WTC11 (cell line): ENCODE results near the gene KIF17. TPM values are rescaled to one million over a fixed set of nuclear protein-coding genes. Genes with fewer than 3 reads are reported as not detected.

Experiments used
- ATAC-seq: fragments of 200-7000 bp; cut with Tn5 transposase; 2 replicates; pipeline ENCODE4 v1.10.0; 2021; ENCODE audit warnings: mild to moderate bottlenecking, moderate library complexity
- CTCF ChIA-PET: fragments of 300-600 bp; sonication (Branson Sonifier 250); formaldehyde crosslinking; loops from one replicate; lab custom pipeline; 2021; ENCODE audit warnings: antibody characterized with exemption; lab: Charles Lee
- POLR2A ChIA-PET: fragments of 350-600 bp; sonication (Branson Sonifier 250); formaldehyde crosslinking; loops from one replicate; lab custom pipeline; 2021; ENCODE audit warnings: antibody characterized with exemption; lab: Charles Lee
- DNase-seq: peaks from one replicate; pipeline ENCODE4 v3.0.0; 2021; ENCODE audit warnings: low spot score
- H3K27ac Mint-ChIP-seq: 2 replicates; pipeline ENCODE4 v1.8.0; 2021; ENCODE audit warnings: mixed read lengths
- H3K27me3 Mint-ChIP-seq: 2 replicates; pipeline ENCODE4 v1.8.0; 2021; ENCODE audit warnings: low read depth, mild to moderate bottlenecking, moderate library complexity, mixed read lengths
- H3K36me3 Mint-ChIP-seq: 2 replicates; pipeline ENCODE4 v1.8.0; 2021; ENCODE audit warnings: mixed read lengths
- H3K4me1 Mint-ChIP-seq: 2 replicates; pipeline ENCODE4 v1.8.0; 2022; ENCODE audit warnings: mixed read lengths
- H3K4me3 Mint-ChIP-seq: 2 replicates; pipeline ENCODE4 v1.8.0; 2021; ENCODE audit warnings: mild to moderate bottlenecking, moderate library complexity, mixed read lengths
- H3K9me3 Mint-ChIP-seq: 2 replicates; pipeline ENCODE4 v1.8.0; 2021; ENCODE audit warnings: mixed read lengths
- E2F4 ChIP-seq: sonication (generic); formaldehyde crosslinking; IDR thresholded peaks from 2 replicates; pipeline ENCODE4 v1.8.1; 2022; ENCODE audit warnings: low read depth, mild to moderate bottlenecking, moderate library complexity, missing genetic modification reagents, borderline replicate concordance
- ELF4 ChIP-seq: sonication (generic); formaldehyde crosslinking; IDR thresholded peaks from 2 replicates; pipeline ENCODE4 v1.8.1; 2022; ENCODE audit warnings: low read depth, mild to moderate bottlenecking, moderate library complexity, missing genetic modification reagents
- EMX1 ChIP-seq: fragments of 250-450 bp; sonication (Bioruptor Pico); IDR thresholded peaks from 2 replicates; pipeline ENCODE4 v1.8.0; 2021; ENCODE audit warnings: mild to moderate bottlenecking
- IRF1 ChIP-seq: sonication (generic); formaldehyde crosslinking; IDR thresholded peaks from 2 replicates; pipeline ENCODE4 v1.8.0; 2023; ENCODE audit warnings: missing genetic modification reagents
- IRF2 ChIP-seq: sonication (generic); formaldehyde crosslinking; IDR thresholded peaks from 2 replicates; pipeline ENCODE4 v1.8.0; 2022; ENCODE audit warnings: low read depth, missing genetic modification reagents, borderline replicate concordance
- KAT7 ChIP-seq: sonication (generic); formaldehyde crosslinking; IDR thresholded peaks from 2 replicates; pipeline ENCODE4 v1.8.1; 2023; ENCODE audit warnings: missing genetic modification reagents, mild to moderate bottlenecking, borderline replicate concordance
- NFYB ChIP-seq: sonication (generic); formaldehyde crosslinking; conservative IDR thresholded peaks from 2 replicates; pipeline ENCODE4 v1.8.0; 2022; ENCODE audit warnings: low read depth, missing genetic modification reagents
- NR1H2 ChIP-seq: sonication (generic); formaldehyde crosslinking; IDR thresholded peaks from 2 replicates; pipeline ENCODE4 v1.9.0; 2021; ENCODE audit warnings: mild to moderate bottlenecking, moderate library complexity, missing genetic modification reagents
- PRRX2 ChIP-seq: fragments of 250-450 bp; sonication (Bioruptor Pico); IDR thresholded peaks from 2 replicates; pipeline ENCODE4 v1.8.0; 2021; ENCODE audit warnings: mild to moderate bottlenecking
- SP1 ChIP-seq: sonication (generic); formaldehyde crosslinking; conservative IDR thresholded peaks from 2 replicates; pipeline ENCODE4 v1.8.1; 2022; ENCODE audit warnings: missing genetic modification reagents
- ZNF232 ChIP-seq: sonication (generic); formaldehyde crosslinking; IDR thresholded peaks from 2 replicates; pipeline ENCODE4 v1.8.0; 2022; ENCODE audit warnings: mild to moderate bottlenecking, missing genetic modification reagents
- ZNF396 ChIP-seq: fragments of 250-450 bp; sonication (Bioruptor Pico); IDR thresholded peaks from 2 replicates; pipeline ENCODE4 v1.8.0; 2021; ENCODE audit warnings: mild to moderate bottlenecking, moderate library complexity, borderline replicate concordance
- ZNF512 ChIP-seq: sonication (generic); formaldehyde crosslinking; IDR thresholded peaks from 2 replicates; pipeline ENCODE4 v1.8.1; 2022; ENCODE audit warnings: missing genetic modification reagents, borderline replicate concordance
- total RNA-seq: library from RNA; stranded (reverse); gene quantifications from 3 replicates; pipeline ENCODE4 v1.2.3, GENCODE V29; 2021

KIF17 gene
- total RNA-seq, 1 experiment from 2014 or later, result 8.1 TPM

- TF ChIP-seq ELF4 (CRISPR knock-in tag), result no peak
- no peak for TF ChIP-seq ZNF512 (CRISPR knock-in tag)
Observed at GRCh38 chr1:20706841-20707240, 11.0 kb downstream of the KIF17 start (continued).

- Mint-ChIP-seq H3K27ac (no peak overlapping the region), H3K9me3 (no peaks in the 10 kb centered on the region), H3K4me1 (no peaks in the 10 kb centered on the region), H3K36me3 (peaks cover 6% of the 10 kb centered on the region), H3K27me3 (no peaks in the 10 kb centered on the region; the same call in 1 of the 2 replicates), H3K4me3 (no peak overlapping the region)
- DNase-seq (no peak), ATAC-seq (no peak)
- TF ChIP-seq IRF2 (CRISPR knock-in tag), result no peak
- no peak for TF ChIP-seq EMX1 (CRISPR knock-in tag)
- CTCF ChIA-PET, result interaction anchor here (4.1 kb wide), 1 partner anchor 8 kb away, joined by 27 read pairs; no protein-coding TSS in a partner anchor
- POLR2A ChIA-PET, result no interaction called here
Observed at GRCh38 chr1:20705203-20705755, 12.5 kb downstream of the KIF17 start.

GRCh38 chr1:20704390-20705202 is 13.2 kb downstream of the KIF17 start:
- no peak overlapping the region for H3K27ac Mint-ChIP-seq
- no peak for TF ChIP-seq NFYB
- TF ChIP-seq, all 79 proteins: peak for 0
- Mint-ChIP-seq H3K9me3 (no peaks in the 10 kb centered on the region), H3K36me3 (peaks cover 5% of the 10 kb centered on the region), H3K4me1 (no peaks in the 10 kb centered on the region), H3K4me3 (no peak overlapping the region), H3K27me3 (no peaks in the 10 kb centered on the region; the same call in 1 of the 2 replicates)
- POLR2A ChIA-PET, result no interaction called here
- ATAC-seq, result no peak
- no peak for DNase-seq
- CTCF ChIA-PET, result interaction anchor here (4.1 kb wide), 1 partner anchor 8 kb away, joined by 27 read pairs; no protein-coding TSS in a partner anchor

- H3K27me3 Mint-ChIP-seq, result no peaks in the 10 kb centered on the region; the same call in 1 of the 2 replicates
- no peaks in the 10 kb centered on the region for H3K4me1 Mint-ChIP-seq
- ATAC-seq (no peak), DNase-seq (no peak)
- peaks cover 2% of the 10 kb centered on the region; the same call in 1 of the 2 replicates for H3K36me3 Mint-ChIP-seq
- no peak overlapping the region for H3K4me3 Mint-ChIP-seq
- TF ChIP-seq NFYB (no peak), ZNF396 (CRISPR knock-in tag) (no peak), SP1 (CRISPR knock-in tag) (no peak), KAT7 (CRISPR knock-in tag) (no peak), ZNF232 (no peak), E2F4 (no peak), NR1H2 (CRISPR knock-in tag) (no peak), IRF1 (CRISPR knock-in tag) (no peak), PRRX2 (no peak)
- no peak overlapping the region for H3K27ac Mint-ChIP-seq
- ChIA-PET CTCF (no interaction called here), POLR2A (interaction anchor here (0.6 kb wide), 1 partner anchor 18 kb away, joined by 3 read pairs; no protein-coding TSS in a partner anchor)
- no peaks in the 10 kb centered on the region for H3K9me3 Mint-ChIP-seq
Observed at GRCh38 chr1:20703124-20703756, 14.6 kb downstream of the KIF17 start.
